PC-3 (cell line): ENCODE results near the gene RIGI.

Source experiments
- EZH2 ChIP-seq: fragments of 300-600 bp; sonication (generic); IDR thresholded peaks from one replicate; pipeline ENCODE4 v1.6.1; 2017; ENCODE audit warnings: antibody characterized with exemption, mild to moderate bottlenecking, low read length; ENCODE audit not compliant: unreplicated experiment
- TF ChIP-seq, protein P1 (sequence below): fragments of 300-600 bp; sonication (generic); conservative IDR thresholded peaks from 2 replicates; pipeline ENCODE4 v1.5.1; 2017; ENCODE audit warnings: antibody characterized with exemption, low read depth, mild to moderate bottlenecking, low read length

DNA sequence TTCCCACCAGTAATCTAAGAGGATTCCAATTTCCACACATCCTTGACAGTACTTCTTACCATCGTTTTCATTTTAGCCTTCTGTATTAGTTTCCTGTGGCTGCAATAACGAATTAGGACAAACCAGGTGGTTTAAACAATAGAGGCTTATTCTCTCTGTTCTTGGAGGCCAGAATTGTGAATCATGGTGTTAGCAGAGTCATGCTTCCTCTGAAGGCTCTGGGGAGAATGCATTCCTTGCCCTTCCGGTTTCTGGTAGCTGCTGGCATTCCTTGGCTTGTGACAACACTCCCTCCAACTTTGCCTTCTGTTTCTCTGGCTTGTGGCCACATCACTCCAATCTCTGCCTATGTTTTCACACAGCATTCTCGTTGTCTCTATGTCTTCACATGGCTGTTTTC, 23.5 kb downstream of the RIGI start:
- TF ChIP-seq, protein P1, sequence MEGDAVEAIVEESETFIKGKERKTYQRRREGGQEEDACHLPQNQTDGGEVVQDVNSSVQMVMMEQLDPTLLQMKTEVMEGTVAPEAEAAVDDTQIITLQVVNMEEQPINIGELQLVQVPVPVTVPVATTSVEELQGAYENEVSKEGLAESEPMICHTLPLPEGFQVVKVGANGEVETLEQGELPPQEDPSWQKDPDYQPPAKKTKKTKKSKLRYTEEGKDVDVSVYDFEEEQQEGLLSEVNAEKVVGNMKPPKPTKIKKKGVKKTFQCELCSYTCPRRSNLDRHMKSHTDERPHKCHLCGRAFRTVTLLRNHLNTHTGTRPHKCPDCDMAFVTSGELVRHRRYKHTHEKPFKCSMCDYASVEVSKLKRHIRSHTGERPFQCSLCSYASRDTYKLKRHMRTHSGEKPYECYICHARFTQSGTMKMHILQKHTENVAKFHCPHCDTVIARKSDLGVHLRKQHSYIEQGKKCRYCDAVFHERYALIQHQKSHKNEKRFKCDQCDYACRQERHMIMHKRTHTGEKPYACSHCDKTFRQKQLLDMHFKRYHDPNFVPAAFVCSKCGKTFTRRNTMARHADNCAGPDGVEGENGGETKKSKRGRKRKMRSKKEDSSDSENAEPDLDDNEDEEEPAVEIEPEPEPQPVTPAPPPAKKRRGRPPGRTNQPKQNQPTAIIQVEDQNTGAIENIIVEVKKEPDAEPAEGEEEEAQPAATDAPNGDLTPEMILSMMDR, result no peak
- no peak for TF ChIP-seq EZH2
